ENCODE results near the gene MROH2A. TPM values are rescaled to one million over a fixed set of nuclear protein-coding genes. Genes with fewer than 3 reads are reported as not detected.

Gene MROH2A
- total RNA-seq, 1 donor = not detected

- DNase-seq (ENCODE audit: low read depth in 2 of 3, low spot score in 2 of 3) = no peak
These were observed 21.6 kb downstream of the MROH2A start for GRCh38 chr2:233799716-233800115.

- DNase-seq (ENCODE audit: low read depth in 2 of 3, low spot score in 2 of 3) = no peak
These were observed 22.1 kb downstream of the MROH2A start for GRCh38 chr2:233800208-233800607.

GRCh38 chr2:233801357-233802131 is 23.4 kb downstream of the MROH2A start:
- DNase-seq (ENCODE audit: low read depth in 2 of 3, low spot score in 2 of 3) = peak in 2 of 3 donors; percentile 3 to 12

- DNase-seq (ENCODE audit: low read depth in 2 of 3, low spot score in 2 of 3) = no peak
These were observed 24.1 kb downstream of the MROH2A start for GRCh38 chr2:233802132-233802815.

- no peak for DNase-seq (ENCODE audit: low read depth in 2 of 3, low spot score in 2 of 3)
These were observed 25.3 kb downstream of the MROH2A start for GRCh38 chr2:233803292-233803911.

- DNase-seq (ENCODE audit: low read depth in 2 of 3, low spot score in 2 of 3) = no peak
These were observed 25.9 kb downstream of the MROH2A start for GRCh38 chr2:233803994-233804393.

- no peak for DNase-seq (ENCODE audit: low read depth in 2 of 3, low spot score in 2 of 3)
These were observed 29.2 kb downstream of the MROH2A start for GRCh38 chr2:233807215-233807865.

GRCh38 chr2:233807966-233808935 is 30.1 kb downstream of the MROH2A start:
- DNase-seq (ENCODE audit: low read depth in 2 of 3, low spot score in 2 of 3) = no peak

- DNase-seq (ENCODE audit: low read depth in 2 of 3, low spot score in 2 of 3) = no peak
These were observed 32.3 kb downstream of the MROH2A start for GRCh38 chr2:233810385-233810784.

- no peak for DNase-seq (ENCODE audit: low read depth in 2 of 3, low spot score in 2 of 3)
These were observed 33.0 kb downstream of the MROH2A start for GRCh38 chr2:233811087-233811486.

GRCh38 chr2:233811732-233812131 is 33.6 kb downstream of the MROH2A start:
- DNase-seq (ENCODE audit: low read depth in 2 of 3, low spot score in 2 of 3) = no peak

GRCh38 chr2:233813236-233814055 is 35.3 kb downstream of the MROH2A start:
- DNase-seq (ENCODE audit: low read depth in 2 of 3, low spot score in 2 of 3) = no peak

- no peak for DNase-seq (ENCODE audit: low read depth in 2 of 3, low spot score in 2 of 3)
These were observed 36.1 kb downstream of the MROH2A start for GRCh38 chr2:233814056-233814835.

- no peak for DNase-seq (ENCODE audit: low read depth in 2 of 3, low spot score in 2 of 3)
These were observed 37.7 kb downstream of the MROH2A start for GRCh38 chr2:233815861-233816260.

GRCh38 chr2:233816334-233816733 is 38.2 kb downstream of the MROH2A start:
- DNase-seq (ENCODE audit: low read depth in 2 of 3, low spot score in 2 of 3) = no peak

GRCh38 chr2:233816771-233817170 is 38.6 kb downstream of the MROH2A start:
- no peak for DNase-seq (ENCODE audit: low read depth in 2 of 3, low spot score in 2 of 3)

GRCh38 chr2:233817361-233817911 is 39.3 kb downstream of the MROH2A start:
- DNase-seq (ENCODE audit: low read depth in 2 of 3, low spot score in 2 of 3) = no peak

GRCh38 chr2:233817995-233818638 is 40.0 kb downstream of the MROH2A start:
- DNase-seq (ENCODE audit: low read depth in 2 of 3, low spot score in 2 of 3) = no peak
